Activated naive CD4-positive, alpha-beta T cell treated with Interleukin-2 at 50 U/mL for 16 hours (primary cell): Measurements from ENCODE around the gene EPB41L4B.
"Not testable (repeated sequence)": the region's sequence is repeated elsewhere in the genome, so short reads cannot be mapped to it uniquely, and the experiment has no call there.

Experiments
- DNase-seq: peaks from one replicate; pipeline ENCODE4 v3.0.0-alpha.2; 2020

Gene EPB41L4B

DNA sequence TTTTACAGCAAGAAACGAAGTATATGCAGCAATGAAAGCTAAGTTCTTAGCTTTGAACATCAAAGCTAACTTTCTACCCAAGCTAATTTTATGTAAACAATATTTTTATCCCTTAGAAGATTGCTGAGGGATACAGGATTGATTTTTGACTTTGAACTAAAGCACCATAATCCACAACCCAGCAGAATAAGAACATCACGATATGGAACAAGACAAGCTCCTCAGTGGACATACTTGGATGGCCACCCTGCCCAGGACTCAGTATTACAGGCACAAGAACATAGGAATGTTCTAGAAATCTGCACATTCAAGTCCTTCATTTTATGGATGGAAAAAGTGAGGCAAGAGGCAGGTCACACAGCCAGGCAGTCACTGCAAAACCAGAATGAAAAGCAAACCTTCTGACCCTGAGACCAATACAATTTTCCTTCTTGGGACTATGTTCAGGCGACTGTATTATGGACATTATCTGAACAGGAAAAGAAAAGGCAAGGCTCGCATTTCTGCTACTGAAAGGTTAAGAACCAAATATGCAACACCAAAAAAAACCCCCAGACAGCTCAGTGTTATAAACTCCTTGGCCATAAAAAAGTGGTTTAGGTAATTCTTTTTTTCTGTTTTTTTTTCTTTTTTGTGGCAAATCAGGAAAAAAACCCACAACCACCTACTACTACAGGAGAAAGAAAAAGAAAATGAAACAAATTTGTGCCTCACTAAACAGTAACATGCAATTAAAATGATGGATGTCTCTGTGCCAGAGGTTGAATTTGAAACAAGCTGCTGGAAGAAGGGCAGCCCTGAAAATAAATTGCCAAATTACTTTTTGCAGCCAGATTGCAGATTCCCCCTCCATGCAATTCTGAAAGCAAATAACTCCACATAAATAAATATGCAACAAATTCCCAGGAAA lies 25.4 kb downstream of the EPB41L4B start:
- DNase-seq: no peak

DNA sequence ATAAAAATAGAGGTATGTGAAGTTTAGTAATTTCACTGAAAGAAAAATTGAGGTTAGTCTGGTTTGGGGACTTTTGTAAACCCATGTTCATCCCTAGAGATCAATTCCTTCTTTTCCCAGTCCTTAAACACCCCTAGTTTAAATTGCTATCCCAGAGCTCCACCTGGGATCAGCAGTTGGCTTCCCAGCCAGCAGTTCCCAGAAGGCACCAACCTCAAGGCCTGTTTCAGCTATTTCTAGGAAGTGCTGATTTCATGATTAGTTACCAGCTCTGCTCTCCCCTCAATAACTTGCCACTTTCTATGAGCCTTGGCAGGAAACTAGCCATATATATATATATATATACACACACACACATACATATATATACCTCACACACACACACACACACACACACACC lies 30.5 kb downstream of the EPB41L4B start:
- DNase-seq: no peak

DNA sequence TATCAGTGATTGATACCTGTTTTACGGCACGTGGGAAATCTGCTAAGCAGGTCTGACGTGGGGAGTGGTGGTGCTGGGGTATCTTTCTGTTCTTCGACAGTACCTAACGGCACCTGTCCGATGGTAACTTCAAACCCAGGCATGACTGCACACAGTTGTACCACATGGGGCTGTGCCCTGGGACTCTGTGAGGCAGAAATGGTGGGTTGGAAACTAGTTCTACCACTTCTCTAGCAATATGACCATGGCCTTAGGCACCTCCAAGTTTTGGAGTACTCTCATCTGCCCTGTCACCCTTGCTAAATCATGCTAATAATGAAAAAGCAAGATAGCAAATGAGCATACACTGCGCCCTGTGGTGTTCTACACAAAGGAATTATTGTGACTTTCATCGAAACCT lies 30.9 kb downstream of the EPB41L4B start:
- DNase-seq: no peak

DNA sequence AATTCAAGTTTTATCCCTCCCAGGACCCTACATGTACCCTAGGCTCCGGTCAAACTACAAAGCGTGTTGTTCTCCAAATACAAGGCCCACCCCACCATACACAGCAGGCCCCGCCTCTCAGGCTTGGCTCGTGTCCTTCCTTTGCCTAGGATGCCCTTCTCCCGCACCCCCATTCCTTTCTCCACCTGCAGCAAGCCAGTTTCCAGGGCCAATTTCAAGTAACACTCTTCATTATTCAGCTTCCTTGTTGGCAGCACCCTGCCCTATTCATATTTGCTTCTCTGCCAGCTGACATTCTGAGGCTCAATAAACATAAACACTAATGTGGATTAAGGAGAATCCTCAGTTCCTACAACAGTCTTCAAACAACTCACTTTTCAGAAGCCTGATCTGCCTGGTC lies 31.7 kb downstream of the EPB41L4B start:
- DNase-seq: no peak

DNA sequence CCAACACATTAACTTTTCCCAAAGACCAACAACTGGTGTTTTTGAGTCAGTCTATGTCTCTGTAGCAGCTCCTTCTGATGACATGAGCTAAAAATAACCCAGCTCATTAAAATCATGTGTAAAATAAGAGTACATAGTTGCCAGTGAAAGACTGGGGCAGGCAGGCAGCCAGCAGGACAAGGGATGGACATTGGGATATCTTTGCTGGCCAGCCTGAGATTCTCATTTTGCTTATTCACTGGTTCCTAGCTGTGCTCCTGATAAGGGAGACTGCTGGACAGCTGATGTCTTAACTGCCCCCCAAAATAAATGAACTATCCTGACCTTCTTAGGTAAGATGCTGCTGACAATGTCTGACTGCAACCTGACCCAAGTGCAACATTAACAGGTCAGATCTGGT lies 33.9 kb downstream of the EPB41L4B start:
- DNase-seq: no peak

DNA sequence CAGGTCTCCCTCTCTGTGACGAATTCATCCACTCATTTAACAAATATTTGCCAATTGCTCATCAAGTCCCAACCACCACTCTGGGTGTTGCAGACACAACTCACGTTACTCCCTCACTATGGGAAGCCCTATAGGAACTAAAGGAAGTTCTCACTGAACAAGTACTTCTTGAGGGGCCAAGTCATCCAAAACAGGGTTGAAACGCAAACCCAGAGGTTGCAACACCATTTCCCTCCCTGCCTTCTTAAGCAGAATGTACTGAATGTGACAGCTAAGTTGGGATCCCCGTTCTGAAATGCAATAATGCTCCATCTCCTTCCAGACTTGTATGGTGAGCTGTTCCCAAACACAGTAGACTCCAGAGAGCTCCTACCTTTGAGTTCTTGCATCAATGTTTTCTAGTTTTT lies 34.3 kb downstream of the EPB41L4B start:
- no peak for DNase-seq

DNA sequence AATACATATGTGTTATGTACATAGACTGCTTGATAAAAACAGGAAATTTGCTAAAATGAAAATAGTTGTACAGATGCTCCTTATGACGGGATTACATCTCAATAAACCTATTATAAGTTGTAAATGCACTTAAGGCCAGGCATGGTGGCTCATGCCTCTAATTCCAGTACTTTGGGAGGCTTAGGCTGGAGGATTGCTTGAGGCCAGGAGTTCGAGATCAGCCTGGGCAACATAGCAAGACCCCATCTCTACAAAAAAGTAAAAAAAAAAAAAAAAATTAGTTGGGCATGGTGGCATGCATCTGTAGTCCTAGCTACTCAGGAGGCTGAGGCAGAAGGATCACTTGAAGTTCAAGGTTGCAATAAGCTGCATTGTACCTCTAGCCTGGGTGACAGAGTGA lies 37.2 kb downstream of the EPB41L4B start:
- DNase-seq: not testable (repeated sequence)

DNA sequence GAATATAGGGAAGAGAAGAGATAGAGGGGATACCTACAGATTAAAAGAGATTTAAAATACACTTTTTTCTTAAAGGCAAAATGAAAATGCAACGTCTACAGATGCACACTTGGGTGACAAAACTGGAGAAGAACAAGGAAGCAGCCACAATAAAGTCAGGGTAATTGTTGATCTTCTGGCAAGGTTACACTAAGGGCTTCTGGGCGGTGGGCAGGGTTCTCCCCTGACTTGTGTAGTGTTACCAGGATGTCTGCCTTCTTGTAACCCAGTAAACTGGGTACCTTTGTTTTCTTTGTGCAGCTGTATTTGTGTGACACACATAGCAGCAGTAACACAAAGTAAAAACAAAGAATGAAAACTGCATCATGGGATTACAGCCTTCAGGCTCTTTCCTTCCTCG lies 37.8 kb downstream of the EPB41L4B start:
- DNase-seq: no peak

DNA sequence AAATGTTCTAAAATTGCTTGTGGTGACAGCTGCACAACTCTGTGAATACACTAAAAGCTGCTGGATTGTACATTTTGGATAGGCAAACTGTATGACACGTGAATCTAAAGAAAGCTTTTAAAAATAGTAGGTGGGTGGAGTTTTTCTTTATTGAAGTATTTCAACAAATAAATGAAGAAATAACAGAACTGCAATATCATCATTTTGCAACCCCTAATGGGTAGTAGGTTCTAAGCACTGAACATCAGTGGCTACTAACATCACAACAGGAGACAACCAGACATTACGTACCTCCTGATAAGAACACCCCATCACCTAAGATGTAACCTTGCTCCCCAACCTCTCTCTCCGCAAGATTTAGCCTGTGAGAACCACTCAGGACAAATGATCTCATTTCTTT lies 38.6 kb downstream of the EPB41L4B start:
- no peak for DNase-seq

DNA sequence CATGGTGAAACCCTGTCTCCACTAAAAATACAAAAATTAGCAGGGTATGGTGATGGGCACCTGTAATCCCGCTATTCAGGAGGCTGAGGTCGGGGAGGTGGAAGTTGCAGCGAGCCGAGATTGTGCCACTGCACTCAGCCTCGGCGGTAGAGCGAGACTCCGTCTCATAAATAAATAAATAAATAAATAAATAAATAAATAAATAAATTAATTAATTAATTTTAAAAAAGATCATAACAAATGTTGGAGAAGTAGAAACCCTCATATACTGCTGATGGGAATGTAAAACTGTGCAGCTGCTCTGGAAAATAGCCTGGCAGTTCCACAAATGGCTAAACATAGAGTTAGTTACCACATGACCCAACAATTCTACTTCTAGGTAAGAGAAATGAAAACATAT lies 39.3 kb downstream of the EPB41L4B start:
- DNase-seq: no peak

DNA sequence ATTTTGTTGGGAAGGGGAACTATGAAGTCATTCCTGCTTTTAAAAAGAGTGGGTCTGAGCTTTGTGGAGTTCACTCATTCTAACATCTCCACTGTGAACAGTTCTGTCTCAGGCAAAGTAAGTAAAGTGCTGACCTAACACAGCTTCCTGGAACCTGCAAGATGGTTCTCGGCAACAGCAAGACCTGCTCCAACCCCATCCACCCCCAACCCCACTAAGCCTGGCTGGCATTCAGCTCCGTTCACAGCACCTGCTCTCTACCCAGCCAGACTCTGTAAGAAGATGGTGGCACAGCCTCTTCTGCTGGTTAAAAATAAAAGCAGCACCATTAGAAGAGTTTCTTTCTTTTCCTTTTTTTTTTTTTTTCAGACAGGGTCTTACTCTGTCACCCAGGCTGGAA lies 42.0 kb downstream of the EPB41L4B start:
- no peak for DNase-seq

DNA sequence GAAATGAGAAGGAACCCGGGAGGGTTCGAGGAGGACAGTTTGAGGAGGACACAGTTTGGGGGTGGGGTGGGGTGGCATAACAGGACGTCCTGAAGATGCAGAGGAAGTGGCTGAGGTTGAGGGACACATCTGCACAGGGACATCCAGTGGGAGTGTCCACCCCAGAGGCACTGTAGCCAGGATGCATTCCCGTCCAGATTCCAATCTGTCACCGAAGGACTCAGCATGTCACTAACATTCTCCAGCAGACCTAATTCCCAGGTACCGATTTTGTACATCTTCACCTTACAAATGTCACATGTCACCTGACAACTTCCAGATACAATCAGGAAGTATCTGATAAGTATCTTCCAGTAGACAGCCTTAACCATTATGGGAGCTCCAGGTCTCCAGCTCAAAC lies 42.6 kb downstream of the EPB41L4B start:
- no peak for DNase-seq

DNA sequence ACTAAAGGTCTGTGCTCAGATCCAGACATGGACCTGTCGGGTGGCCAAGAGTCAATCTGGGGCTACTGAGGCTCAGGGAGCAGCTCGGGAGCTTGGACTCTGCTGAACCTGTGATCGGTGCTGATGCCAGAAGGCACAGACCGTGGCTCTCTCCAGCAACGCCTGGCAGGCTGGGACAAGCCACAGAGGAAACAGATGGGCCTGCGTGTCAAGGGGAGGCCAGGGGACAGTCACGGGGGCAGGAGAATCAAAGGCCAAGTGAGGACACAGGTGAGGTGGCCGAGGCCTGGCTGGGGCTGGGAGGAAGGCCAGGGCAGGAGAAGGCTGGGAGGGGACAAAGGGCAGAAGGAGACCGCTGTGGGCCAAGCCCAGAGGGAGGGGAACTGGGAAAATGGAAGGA lies 43.4 kb downstream of the EPB41L4B start:
- DNase-seq: no peak

DNA sequence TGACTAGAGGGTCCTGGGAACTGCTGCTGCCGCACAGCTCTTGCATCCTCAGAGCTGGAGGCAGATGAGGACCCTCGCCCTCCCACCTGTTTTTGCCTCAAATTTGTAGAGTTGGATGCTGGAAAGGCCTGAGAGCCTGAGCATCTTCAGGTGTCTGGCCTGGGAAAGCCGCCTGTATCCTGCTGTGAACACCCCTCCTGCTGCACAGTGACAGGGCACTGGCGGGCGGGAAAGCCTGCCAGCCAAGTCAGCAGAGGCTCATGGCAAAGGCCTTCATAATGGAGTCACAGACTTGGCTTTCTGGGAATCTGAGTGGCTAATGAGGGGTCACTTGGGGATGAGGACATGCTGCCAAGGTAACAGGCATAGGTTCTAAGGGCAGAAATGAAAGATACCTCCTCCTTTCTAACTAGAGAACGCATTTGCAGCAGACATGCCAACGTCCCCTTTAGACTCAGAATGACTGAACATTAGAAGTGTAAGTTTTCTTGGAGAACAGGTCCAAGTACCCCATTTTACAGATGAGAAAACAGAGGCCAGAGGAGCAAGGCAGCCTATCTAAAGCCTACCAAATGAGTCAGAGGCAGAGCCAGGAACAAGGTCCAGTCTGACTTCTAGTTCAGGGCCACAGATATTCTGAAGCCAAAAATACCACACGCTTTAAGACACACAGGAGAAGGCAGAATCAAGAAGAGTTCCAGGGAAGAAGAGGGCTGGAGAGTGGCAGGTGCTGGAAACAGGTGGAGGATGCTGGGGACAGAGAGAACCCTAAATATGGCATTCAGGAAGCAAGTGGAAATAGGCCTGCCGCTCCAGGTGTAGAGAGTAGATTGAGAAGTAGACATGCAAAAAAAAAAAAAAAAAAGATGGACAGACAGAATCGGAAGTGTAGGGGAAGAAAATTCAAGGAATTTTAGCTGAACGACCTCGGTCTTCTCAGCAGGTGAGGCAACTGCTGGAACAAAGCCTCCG lies 44.1 kb downstream of the EPB41L4B start:
- DNase-seq: no peak

DNA sequence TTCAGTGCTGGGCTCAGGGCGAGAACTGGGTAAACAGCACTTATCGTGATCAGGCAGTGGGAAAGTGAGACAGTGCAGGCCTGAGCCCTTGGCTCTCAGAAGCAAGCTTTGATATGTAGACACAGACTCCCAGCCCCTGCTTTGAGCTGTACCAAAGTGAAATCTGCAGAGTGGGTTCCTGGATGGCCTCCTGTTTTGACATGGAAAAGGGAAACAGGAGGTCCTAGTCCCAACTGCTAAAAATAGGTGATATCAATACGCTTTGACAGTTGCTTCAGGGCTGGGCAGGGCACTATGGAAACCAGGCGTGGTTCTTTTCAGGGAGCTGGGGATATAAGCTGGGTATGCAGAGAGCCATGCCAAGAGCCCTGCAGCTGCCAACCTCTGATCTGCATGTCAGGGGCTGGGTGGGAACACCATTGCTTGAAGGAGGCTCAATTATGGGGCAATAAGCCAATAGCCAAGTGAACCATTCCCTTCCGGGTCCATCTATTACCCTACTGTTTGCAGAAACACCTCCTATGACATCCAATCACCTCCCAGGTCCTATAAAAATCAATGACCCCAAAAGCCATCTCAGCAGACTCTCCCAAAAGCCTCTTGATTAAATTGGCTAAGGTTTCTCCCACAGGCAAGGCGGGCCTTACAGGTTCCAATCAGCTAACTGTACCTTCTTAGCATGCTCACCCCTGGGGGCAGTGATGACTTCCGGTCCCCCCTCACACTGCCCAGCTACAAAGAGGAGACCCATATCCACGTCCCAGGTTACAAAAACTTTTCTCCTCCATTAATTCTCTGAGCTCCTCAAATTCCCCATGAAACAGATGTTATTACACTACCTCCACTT lies 45.8 kb downstream of the EPB41L4B start:
- no peak for DNase-seq

DNA sequence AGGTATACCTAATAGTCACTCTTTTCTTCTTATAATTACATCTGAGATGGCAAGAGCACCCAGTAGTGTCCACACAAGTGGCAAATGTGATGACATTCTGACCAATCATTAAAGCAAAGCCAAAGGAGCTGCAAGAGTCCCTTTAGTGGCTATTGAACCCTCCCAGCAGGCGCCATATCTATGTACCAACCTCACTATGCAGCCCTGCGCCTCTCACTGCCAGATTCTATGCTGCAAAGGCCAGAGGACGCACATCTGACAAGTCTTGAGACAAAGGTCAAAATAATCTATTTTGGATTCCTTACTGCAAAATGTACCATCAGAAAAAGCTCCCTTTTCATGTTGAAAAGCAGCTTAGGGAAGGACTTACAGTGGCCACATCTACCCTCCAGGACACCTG lies 47.0 kb downstream of the EPB41L4B start:
- DNase-seq: no peak

DNA sequence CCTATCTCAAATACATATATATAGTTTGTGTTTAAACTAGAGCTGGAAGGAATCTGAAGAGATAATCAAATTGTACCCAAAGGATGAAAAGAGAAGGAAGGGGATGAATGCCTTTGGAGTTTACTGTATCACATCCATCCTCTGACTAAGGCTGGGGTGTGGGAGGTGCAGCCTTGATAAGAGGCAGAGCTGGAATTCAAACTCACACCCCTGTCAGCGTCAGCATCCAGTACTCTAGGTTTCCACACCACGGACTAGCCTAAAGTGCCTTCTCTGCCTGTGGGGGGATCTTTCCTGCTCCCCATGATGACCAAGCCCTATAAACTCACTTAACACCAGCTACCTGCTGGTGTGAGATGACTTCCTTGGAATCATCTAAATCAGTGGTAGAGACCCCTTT lies 48.1 kb downstream of the EPB41L4B start:
- DNase-seq: no peak

DNA sequence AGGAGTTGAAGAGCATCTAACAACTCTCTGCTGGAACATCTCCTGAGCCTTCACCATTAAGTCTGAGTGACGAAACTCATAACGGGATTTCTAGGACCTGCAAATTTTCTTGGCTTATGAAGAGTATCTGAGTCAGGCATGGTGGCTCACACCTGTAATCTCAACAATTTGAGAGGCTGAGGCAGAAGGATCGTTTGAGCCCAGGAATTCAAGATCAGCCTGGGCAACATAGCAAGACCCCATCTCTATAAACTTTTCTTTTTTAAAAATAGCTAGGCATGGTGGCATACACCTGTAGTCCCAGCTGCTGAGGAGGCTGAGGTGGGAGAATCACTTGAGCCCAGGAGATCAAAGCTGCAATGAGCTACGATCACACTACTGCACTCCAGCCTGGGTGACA lies 48.8 kb downstream of the EPB41L4B start:
- DNase-seq: no peak

DNA sequence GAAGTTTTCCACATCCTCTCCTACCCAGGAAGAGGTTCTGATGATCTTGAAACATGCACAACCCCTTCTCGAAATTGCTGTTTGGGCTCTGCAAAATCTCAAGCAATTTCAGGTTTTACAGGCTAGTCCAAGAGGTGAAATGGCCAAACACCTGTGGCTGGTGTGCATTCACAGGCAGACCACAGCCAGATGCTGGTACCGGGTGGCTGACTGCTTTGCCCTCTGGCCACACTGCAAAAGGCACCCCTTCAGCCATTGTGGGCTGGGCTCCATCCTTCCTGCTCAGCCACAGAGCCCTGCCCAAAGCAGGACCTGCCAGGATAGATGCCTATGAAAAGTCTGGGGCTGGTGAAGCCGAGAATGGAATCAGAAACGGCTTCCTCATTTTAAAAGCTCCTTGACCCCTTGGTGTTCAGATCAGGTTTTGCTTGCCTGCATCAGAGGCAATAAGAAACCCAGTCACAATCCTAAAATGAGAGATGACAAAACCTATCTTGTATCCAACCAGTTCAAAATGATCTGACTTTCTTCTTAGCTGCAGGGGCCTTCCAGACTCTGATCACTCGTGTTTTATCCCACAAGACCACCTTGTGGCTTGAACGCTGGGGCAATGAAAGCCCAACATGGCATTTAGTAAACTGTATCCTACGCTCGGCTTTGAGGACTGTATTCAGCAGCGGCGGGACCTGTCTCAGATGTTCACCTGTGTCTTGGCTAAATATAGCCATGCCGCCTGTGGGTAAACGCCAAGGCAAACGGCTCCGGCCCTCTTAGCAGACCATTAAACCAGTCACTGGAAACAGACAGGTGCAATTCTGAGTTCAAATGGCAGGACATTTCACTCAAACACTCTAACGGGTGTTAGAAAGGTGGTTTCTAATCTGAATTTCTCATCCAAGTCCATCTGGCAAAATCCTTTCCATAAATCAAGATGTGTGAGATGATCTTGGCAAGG lies 49.6 kb downstream of the EPB41L4B start:
- no peak for DNase-seq

DNA sequence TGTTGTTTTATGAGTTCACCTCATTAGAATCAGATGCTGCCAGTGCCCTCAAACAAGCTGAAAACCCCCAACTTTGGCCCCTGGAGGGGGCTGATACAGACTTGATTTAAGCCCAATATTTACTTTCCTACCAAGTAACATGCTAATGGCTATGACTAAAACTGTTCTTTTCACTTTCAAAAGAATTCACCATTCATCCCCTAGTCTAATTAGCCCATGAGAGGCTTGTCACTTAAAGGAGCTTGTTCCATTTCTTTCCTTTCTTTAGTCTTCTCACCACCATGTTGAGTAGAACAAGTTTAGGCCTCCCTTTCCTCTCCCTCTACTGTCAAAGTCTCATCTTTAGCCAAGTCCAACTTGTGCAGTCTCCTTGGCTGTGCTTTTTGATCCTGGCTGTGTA lies 50.4 kb downstream of the EPB41L4B start:
- no peak for DNase-seq

DNA sequence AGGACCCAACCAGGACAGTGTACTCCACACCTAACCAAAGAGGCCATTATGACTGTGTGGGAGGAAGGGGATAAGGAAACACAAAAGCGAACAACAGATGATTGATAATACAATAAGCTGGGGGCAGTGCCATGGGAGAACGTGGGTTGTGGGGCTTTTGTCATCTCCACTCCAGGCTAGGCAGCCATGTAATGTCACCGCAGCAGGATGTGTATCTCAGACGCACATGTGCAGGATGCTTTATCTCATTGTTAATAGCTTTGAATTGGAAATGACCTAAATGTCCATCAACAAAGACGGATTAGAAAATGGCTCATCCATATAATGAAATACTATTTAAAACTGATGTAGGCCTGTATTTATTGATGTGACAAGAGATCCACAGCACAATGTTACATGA lies 51.0 kb downstream of the EPB41L4B start:
- no peak for DNase-seq

DNA sequence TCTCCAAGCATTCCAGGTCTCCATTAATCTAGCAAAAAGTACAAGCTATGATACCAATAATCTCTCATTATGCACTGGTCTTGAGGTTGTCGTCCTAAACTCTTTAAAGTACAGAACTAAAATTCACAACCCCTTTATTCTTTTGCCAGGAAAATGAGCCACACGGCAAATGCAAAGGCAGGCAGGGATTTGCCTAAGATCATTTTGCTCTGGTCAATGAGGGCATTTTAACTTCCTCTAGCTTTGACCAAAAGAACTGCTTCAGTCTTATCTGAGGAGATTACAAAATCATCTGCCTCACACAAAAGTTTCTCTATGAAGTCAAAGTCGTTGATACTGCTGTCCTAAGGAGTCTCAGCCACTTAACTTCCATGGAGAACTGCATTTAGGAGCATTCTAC lies 51.8 kb downstream of the EPB41L4B start:
- DNase-seq: no peak
